Hindlimb muscle (tissue), 1 donor: ENCODE data around the gene ACKR4. TPM values are rescaled to one million over a fixed set of nuclear protein-coding genes. Genes with fewer than 3 reads are reported as not detected.
"Not testable (repeated sequence)": the region's sequence is repeated elsewhere in the genome, so short reads cannot be mapped to it uniquely, and the experiment has no call there.

Experiments
- DNase-seq: peaks from one replicate; pipeline ENCODE4 v3.0.0-alpha.2; 2013
- polyA plus RNA-seq: library from polyadenylated mRNA; unstranded; fragments of 120-200 nt; gene quantifications from one replicate; pipeline ENCODE4 v1.2.1, GENCODE V29; 2013; ENCODE audit not compliant: insufficient read length

The ACKR4 gene
- polyA plus RNA-seq, 1 donor = 0.76 TPM

DNA sequence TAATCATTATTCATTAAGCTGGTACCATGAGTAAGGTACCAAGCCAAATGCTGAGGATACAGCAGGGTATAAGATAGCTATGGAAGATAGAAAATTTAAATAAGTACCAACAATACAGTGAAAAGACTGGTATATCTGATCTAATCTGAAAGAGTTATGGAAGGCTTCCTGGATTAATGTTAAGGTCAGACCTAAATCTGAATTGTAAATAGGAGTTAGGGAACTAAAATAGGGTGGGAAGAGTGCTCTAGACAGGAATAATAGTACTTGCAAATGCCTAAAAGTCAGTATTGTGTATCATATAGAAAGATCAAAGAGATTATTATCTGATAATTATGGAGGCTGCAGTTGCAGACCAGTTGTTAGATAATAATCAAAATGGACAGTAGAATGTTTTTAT lies 2.6 kb upstream of the ACKR4 start:
- no peak for DNase-seq

DNA sequence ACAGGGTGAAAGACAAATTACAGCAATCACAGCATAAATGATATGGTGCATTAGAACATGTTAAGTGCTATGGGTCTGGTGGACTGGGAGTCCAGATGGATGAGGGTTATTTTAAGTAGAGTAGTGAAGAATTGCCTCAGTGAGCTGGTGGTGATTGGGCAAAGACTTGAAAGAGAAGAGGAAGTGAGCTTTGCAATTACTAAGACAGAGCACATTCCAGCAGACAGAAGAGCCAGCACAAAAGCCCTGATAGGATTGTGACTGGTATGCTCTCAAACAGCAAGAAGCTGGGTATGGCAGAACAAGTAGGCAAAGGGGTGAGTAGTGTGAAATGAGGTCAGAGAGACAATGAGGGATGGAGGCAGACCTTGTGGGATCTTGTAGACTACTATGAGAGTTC lies 2.1 kb upstream of the ACKR4 start:
- DNase-seq = no peak

DNA sequence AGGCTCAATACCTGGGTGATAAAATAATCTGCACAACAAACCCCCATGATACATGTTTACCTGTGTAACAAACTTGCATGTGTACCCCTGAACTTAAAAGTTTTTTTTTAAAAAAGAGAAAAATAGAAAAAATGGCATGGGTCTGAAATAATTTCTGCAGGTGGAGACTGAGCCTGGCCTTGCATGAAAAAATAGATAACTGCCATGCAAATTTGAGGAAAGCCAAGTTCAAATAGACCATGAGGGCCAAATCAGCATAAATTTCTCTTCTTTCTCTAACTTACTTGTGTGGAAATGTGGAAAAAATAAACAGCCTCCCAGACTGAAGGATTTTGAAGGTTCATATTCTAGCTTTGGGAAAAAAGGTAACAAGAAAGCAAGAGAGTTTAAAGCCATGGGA lies 744 bp upstream of the ACKR4 start:
- DNase-seq = no peak

DNA sequence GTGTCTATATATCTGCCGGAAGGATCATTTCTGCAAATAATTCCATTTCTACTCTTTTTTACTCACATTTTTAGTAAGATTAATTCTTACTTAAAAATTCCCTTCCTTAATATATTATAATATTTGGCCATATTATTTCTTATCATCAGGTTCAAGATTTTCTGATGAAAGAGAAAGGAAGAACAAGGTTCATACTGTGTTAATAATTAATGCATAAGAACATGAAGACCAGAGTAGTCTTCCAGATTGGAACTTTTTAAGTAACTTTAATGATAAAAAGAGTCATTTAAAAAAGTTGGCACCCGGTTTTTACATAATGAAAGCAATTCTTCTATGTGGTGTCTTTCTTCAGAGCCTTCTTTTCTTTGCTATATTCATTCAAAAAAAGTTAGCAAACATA lies 590 bp downstream of the ACKR4 start:
- DNase-seq = no peak

DNA sequence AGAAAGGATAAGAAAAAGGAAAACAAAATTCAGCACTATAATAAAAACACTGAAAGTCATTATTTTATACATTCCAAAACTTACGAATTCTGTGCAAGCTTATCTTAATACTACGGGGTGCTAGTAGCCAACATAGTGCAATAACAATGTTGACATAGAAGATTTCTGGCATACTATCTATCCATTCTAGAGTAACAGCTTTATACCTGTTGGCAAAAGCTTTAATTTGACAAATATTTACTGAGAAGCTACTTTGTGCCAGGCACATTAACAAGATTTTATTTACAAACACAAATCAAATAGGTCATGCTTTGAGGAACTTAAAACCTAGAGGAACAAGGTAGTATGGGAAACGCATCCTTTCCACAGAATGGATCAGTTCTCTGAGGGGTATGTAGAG lies 1.1 kb downstream of the ACKR4 start:
- no peak for DNase-seq

DNA sequence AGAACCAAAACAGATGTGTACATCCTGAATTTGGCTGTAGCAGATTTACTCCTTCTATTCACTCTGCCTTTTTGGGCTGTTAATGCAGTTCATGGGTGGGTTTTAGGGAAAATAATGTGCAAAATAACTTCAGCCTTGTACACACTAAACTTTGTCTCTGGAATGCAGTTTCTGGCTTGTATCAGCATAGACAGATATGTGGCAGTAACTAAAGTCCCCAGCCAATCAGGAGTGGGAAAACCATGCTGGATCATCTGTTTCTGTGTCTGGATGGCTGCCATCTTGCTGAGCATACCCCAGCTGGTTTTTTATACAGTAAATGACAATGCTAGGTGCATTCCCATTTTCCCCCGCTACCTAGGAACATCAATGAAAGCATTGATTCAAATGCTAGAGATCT lies 3.5 kb downstream of the ACKR4 start:
- DNase-seq = not testable (repeated sequence)

DNA sequence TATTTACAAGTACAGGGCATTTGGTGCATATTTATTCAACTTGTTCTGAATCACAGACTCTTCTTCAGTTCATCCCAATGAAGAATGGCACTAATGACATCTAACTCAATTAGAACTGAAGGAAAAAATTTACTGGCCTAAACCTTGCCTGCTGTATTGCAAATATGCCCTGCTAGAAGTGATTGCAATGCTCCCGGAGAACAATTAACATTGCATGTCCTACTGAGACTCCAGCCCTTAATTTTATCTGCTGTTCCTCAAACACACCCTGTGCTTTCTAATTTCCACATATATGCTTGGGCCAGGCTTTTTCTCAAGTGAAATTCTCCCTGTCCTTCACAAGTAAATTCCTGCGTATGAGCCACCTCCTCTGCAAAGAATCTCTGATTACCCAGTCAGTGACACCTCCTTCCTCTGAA lies 8.3 kb downstream of the ACKR4 start:
- DNase-seq = no peak

DNA sequence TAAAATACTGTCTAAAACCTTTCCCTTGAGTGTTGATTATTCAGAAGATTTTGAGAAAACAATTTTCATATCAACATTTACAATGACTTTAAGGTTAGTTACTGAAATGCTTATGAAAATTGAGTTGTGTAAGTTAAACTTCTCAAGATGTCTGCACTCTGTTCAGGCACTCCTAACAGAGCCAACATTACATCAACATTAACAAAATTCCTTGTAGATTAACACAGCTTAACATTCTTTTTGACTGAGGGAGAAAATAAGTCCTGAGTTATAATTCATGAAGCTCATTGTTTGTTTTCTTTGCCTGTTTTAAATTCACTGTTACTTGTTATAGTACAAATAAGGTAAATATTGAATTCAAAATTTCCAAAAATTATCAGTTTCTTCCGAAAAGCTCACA lies 9.0 kb downstream of the ACKR4 start:
- DNase-seq = no peak

DNA sequence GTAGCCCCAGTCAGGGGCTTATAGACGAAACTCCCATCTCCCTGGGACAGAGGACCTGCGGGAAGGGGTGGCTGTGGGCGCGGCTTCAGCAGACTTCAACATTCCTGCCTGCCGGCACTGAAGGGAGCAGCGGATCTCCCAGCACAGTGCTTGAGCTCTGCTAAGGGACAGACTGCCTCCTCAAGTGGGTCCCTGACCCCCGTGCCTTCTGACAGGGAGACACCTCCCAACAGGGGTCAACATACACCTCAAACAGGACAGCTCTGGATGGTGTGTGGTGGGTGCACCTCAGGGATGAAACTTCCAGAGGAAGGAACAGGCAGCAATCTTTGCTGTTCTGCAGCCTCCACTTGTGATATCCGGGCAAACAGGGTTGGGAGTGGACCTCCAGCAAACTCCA lies 9.6 kb downstream of the ACKR4 start:
- DNase-seq = not testable (repeated sequence)

DNA sequence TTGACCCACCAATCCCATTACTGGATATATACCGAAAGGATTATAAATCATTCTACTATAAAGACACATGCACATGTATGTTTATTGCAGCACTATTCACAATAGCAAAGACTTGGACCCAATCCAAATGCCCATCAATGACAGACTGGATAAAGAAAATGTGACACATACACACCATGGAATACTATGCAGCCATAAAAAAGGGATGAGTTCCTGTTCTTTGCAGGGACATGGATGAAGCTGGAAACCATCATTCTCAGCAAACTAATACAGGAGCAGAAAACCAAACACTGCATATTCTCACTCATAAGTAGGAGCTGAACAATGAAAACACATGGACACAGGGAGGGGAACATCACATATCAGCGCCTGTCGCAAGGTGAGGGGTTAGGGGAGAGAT lies 18.2 kb downstream of the ACKR4 start:
- not testable (repeated sequence) for DNase-seq

DNA sequence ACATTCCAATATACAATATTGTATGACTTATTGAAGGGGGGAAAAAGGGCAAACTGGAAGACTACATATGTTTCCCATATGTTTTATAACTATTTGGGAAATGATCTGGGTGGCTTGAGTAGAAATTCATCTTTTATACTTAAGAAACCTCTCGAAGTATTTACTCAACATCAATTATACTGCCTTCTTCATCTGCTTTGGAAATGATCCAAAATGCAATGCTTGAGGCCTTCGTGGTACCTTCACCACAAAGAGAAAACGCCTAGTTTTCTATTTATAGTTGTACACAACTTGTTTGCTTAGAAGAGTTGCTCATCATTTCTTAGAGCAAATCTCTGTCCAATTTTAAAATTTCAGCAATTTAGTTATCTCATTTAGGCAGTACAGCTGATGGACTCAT lies 18.8 kb downstream of the ACKR4 start:
- DNase-seq = no peak

DNA sequence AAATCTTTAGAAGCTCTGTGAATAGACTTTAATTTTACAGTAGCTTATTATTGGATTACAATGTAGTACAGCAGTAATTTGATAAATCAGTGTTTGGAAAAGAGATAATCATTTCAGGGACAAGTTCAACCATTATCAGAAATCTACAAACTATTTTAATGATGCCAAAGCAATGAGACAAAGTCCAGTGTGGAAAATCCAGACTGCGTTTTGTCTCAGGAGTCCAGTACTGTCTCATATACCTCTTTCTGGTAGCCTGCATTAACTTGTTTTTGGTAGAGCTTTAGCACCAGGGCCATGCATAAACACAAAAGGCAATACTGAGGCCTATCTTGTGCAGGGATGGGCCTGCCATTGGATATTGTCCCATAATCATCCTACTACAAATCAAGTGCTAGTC lies 19.7 kb downstream of the ACKR4 start:
- no peak for DNase-seq

DNA sequence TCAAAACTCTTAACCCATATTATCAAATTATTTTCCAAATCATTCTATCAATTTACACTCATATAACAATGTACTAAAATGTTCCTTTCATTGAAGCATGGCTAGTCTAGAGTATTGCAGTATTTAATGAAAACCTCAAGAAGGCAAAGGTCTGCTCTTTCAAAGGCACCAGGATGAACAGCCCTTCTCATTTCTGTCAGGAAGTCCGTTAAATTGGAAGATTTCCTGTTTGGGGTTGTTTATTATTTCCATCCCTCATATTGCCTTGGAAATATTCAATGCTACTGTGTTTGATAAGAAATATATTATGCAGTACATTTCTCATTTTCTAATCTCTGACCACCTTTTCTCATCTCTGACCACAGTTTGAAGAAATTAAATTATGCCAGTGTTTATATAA lies 25.1 kb downstream of the ACKR4 start:
- no peak for DNase-seq

DNA sequence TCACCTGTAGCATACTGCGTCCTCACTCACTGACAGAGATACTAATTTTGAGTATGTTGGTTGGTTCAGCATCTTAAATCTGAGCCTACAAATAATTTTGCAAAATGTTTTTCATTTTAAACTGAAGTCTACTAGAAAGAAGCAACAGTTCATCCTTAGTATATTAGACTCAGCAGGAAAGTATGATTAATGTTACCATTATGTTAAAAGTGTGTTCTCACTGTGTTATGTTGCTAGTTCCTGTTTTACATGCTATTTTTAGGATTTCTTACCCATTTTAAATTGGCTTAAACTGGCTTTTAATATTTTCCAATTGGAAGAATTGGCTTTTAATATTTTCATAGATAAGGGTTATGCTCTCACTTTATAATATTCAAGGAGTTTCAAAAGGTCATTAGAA lies 25.7 kb downstream of the ACKR4 start:
- no peak for DNase-seq

DNA sequence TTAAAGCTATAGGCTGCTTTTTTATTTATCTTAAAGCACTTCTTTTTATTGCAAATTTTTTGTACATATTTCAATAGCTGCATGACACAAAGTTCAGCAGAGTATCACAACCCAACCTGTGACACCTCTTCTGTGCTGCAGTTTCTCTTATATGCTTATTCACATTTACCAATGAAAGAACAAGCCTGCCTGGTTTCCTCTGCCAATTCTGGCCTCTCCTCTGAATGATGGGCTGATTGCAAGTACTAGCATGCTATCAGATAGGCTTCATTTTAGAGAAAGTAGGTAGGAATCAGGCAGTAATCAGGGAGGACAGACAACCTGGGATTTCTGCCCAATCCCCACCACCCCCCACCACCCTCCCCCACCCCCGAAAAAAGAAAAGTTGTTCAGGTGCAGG lies 26.6 kb downstream of the ACKR4 start:
- DNase-seq = no peak

DNA sequence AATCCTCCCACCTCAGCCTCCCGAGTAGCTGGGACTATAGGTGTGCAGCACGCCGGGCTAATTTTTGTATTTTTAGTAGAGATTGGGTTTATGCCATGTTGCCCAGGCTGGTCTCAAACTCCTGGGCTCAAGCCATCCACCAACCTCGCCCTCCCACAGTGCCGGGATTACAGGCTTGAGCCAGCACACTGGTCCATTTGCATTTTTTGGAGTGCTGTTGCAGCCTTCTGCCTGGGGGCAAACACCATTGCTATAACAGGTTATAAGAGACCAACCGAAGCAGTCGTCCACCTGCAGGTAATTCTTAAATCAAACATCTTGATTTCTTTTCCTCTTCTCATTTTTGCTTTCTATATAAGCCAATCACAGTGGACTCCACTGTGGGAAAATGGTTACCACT lies 27.7 kb downstream of the ACKR4 start:
- no peak for DNase-seq

DNA sequence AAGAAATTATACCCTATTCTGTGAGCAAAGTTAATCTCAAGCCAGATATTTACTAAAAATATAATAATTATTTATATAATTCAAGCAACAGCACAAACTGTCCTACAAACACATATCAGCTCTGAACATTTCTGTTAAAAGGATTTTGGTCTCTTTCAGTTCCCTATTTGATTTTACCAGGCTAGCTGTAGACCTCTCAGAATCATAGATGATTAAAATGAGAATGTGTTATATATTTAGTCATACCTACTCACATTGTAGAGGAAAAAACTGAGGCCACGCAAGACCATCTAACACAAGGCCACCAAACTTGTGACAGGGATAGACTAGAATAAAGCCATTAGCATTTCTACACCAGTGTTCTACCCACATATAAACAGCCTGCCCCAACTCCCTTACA lies 28.5 kb downstream of the ACKR4 start:
- no peak for DNase-seq

DNA sequence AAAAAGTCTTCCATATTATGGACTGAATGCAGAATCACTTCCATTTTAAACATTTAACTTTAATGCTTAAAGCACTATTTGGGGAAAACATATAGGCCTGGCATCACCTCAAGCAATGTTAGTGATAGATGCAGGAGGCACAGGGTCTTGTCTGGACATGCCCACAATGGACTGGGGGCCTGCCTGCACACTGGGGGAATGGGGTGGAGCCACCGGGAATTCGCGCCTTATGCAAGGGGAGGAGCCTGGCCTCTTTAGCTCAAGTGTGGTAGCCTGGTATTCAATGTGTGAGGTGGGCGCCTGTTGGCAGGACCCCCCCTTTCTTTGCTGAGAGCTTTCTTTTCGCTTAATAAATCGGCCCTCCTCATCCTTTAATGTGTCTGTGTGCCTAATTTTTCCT lies 29.9 kb downstream of the ACKR4 start:
- no peak for DNase-seq

DNA sequence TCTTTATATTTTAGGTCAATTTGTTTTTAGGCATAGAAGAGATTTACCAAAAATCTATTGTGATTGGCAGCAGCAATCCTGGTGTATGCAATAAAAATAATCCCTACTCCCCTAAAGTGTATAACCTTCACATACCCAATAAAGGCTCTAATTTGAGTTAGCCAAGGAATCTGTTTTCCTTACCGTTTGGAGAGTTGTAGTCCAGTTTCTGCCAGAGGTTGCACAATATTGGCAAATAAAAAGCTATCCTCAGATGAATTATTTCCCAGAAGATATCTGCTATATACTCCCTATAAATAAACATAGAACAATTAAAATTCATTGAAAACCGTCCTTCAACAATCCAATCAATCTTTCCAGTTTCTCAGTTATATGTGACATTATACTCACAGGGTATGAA lies 31.1 kb downstream of the ACKR4 start:
- no peak for DNase-seq

DNA sequence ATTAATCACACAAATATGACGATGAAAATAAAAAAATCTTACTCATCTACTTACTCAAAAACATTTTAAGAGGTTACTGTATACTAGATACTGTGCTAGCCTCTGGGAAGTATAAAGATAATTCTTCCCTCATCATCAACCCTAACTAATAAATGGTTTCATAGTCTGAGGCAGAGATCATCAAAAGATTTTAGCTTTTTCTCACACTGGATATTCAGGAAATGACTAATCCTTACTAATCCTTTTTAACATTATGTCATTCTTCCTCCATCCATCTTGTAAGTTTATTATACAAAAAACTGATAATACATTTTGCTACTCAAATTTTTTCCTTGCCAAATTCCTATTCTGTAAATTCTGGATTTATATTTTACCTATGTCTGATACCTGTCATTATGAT lies 32.9 kb downstream of the ACKR4 start:
- DNase-seq = no peak

DNA sequence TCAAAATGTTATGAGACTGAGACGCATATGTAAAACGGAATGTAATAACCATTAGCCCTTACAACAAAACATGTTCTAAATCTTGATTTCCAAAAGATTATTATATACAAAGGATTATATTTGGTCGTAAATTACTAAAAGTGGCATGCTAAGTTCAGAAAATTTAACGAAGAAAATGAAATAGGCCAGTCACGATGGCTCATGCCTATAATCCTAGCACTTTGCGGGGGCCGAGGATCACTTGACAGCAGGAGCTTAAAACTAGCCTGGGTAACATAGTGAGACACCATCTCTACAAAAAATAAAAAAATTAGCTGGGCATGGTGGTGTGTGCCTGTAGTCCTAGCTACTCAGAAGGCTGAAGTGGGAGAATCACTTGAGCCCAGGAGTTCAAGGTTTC lies 33.5 kb downstream of the ACKR4 start:
- DNase-seq = no peak

DNA sequence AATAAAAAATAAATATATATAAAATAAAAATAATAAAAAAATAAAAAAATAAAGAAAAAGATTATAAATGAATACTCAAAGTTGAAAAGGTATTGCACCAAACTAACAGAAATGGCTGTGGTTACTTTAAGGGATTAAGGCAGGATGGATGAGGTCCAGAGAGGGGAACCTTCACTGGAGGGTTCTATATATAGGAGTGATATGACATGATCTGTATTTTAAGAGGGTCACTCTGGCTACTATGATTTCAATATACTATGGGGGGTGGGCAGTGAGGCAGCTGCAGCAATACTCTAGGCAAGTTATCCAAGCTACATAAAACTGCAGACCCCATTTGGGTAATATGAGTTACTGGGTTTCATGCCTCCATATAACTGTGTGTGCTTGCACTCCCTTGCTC lies 38.0 kb downstream of the ACKR4 start:
- DNase-seq = no peak

DNA sequence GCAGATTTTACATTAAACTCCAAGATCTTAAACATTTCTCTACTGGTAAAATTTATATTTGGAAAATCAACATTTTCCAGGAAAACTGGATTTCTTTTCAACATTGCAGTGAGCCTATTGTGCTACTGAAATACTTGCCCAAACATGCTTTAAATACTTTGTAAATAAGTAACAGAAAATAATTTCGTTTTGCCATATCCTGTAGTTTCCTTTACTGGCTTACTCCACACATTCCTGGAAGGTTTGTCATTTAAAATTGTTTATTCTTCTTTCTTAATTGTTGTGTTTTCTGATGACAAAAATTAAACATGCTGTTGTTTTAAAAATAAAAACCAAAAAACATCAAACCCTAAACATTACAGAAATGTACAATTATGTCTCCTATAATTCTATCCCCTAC lies 40.5 kb downstream of the ACKR4 start:
- DNase-seq = no peak

DNA sequence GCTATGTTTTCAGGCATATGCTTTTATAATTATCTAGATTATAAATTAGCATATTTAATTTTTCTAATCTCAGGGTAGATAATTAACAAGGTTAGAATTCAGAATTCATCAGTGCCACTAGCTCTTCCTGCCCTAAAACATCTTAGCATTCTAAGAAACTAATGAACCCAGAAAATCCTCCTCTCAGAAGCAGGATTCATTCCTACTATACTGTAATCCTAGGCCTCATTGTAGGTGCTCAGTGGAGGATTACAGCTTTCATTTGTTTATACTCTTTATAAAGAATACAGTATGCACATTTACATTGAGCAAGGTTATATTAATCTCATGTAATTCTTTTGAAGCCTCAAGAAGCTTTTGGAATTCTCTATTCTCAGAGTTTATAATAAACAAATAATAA lies 41.6 kb downstream of the ACKR4 start:
- DNase-seq = no peak

DNA sequence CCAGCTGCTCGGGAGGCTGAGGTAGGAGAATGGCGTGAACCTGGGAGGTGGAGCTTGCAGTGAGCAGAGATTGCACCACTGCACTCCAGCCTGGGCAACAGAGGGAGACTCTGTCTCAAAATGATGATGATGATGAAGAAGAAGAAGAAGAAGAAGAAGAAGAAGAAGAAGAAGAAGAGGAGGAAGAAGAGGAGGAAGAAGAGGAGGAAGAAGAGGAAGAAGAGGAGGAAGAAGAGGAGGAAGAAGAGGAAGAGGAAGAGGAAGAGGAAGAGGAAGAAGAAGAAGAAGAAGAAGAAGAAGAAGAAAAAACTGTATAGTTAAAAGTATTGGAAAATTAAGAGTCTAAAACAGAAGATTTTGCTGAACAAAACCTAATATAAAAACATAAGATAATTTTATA lies 44.4 kb downstream of the ACKR4 start:
- DNase-seq = not testable (repeated sequence)
